ENCODE data around the gene BCL6. TPM values are rescaled to one million over a fixed set of nuclear protein-coding genes. Genes with fewer than 3 reads are reported as not detected.

The BCL6 gene
- total and polyA plus RNA-seq, 2 of the 8 experiments (the other 6 are each of a cell fraction or from before 2014, with no cell fraction given) = 5.7 to 10.4 TPM

DNA sequence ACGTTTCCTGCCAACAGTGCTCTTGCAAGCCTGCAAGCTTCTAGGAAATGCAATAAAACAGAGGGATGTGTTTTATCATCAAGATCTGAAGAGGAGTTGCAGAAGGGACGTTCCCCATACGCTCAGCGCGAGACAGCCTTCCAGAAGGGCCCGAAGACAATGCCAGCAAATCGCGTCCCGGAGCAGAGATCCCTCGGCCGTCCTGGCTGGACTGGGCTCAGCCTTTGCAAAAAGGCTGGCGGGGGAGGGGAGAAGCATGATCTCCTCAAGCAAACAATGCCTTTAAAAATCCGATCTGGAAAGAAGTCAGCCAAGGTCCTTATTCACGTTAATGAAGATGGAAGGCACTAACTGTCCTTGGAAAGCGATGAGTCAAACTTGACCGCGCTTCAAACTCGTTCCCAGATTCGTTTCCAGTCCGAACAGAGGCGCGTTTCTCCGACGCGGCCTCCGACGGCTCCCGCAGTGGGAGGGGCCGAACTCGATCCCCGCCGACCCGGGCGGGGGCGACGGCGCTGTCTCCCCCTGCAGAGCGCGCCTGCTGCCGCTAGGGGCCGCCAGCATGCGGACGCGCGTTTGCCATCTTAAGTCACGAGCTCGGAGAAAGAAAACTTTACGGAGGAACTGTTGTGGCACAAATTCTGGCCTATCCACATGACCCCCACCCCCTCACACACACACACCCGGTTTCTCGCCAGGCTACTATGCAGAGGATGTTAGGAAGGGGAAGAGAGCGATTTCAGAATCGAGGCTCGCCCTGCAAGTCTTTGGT is 5.5 kb downstream of the BCL6 start:
- Histone ChIP-seq H2AFZ (ENCODE audit: low read length) (peak overlapping the region; percentile 79), H3K79me2 (ENCODE audit: control insufficient read depth in 1 of 2, insufficient read depth in 2 of 2, low read length in 2 of 2) (peaks cover 0 to 12% of the 10 kb centered on the region in 2 experiments; a peak in 1 of 4 replicates), H3K9me3 (ENCODE audit: insufficient read depth in 2 of 2, low read depth in 1 of 2, low read length in 1 of 2) (no peaks in the 10 kb centered on the region), H4K91ac (replicated peaks; ENCODE audit: insufficient read length, low read length) (peak overlapping the region; percentile 40), H3K4me2 (ENCODE audit: insufficient read depth in 1 of 2, low read depth in 2 of 2, low read length in 2 of 2) (peak overlapping the region; percentile 90 to 94), H3K23ac (ENCODE audit: insufficient read length) (no peak overlapping the region), H3K27me3 (replicated peaks in 1 of 4; ENCODE audit: control insufficient read depth in 3 of 4, extremely low read depth in 1 of 4, insufficient read depth in 3 of 4, low read length in 3 of 4) (peaks cover 0 to 16% (median 7%) of the 10 kb centered on the region in 4 experiments; a peak in 3 of 7 replicates), H3K4ac (replicated peaks; ENCODE audit: insufficient read length, low read depth, low read length) (peak overlapping the region; percentile 45), H4K5ac (ENCODE audit: insufficient read length, low read depth, low read length) (peak overlapping the region; percentile 28), H2BK5ac (ENCODE audit: low read depth, low read length) (peak overlapping the region; percentile 19), H3K79me1 (ENCODE audit: low read depth, low read length) (no peaks in the 10 kb centered on the region), H2BK20ac (ENCODE audit: low read length) (peak overlapping the region; percentile 6), H3K14ac (ENCODE audit: insufficient read length) (no peak overlapping the region), H3K18ac (ENCODE audit: extremely low read depth, low read length) (peak overlapping the region; percentile 52), H3K36me3 (ENCODE audit: control insufficient read depth in 2 of 4, insufficient read depth in 4 of 4, low read length in 3 of 4) (no peaks in the 10 kb centered on the region), H2AK5ac (ENCODE audit: low read depth, low read length) (no peak overlapping the region), H2BK120ac (replicated peaks; ENCODE audit: low read depth, low read length) (peak overlapping the region; percentile 4), H3K4me1 (replicated peaks in 1 of 4; ENCODE audit: control insufficient read depth in 3 of 4, insufficient read depth in 4 of 4, low read length in 3 of 4) (peaks cover 0 to 19% (median 8%) of the 10 kb centered on the region in 4 experiments; a peak in 5 of 7 replicates), H2BK15ac (ENCODE audit: low read length) (0 out of 2 replicates have a peak overlapping the region, but pooled peaks have one; percentile 40), H3K56ac (replicated peaks; ENCODE audit: insufficient read length, low read depth, low read length) (peak overlapping the region; percentile 8), H3K9ac (replicated peaks in 1 of 4; ENCODE audit: extremely low read depth in 1 of 4, low read depth in 3 of 4, low read length in 3 of 4) (peak overlapping the region in 3 of 4 experiments; percentile 52 to 72 (median 65); a peak in 6 of 7 replicates), H4K8ac (ENCODE audit: extremely low read depth, insufficient read depth, low read length) (peak overlapping the region; percentile 83; the same call in 1 of the 2 replicates), H3K27ac (ENCODE audit: low read depth, low read length) (peak overlapping the region; percentile 59), H3K4me3 (ENCODE audit: extremely low read depth in 1 of 4, insufficient read depth in 2 of 4, low read depth in 3 of 4, low read length in 4 of 4) (peak overlapping the region; percentile 47 to 89 (median 83)), H2BK12ac (ENCODE audit: low read depth, low read length) (peak overlapping the region; percentile 70; the same call in 1 of the 2 replicates), H3K23me2 (ENCODE audit: low read depth, low read length) (peaks cover 33% of the 10 kb centered on the region), H4K20me1 (replicated peaks in 1 of 2; ENCODE audit: control insufficient read depth in 1 of 2, insufficient read depth in 2 of 2, low read length in 2 of 2) (no peaks in the 10 kb centered on the region)
- DNase-seq (ENCODE audit: low read depth in 1 of 2, low spot score in 2 of 2) (peak in 1 of 2 experiments; percentile 93), FAIRE-seq (no peak)
- ChIA-PET POLR2A (ENCODE audit: partially characterized antibody) (interaction anchor here (0.7 to 3.3 kb wide), 14 partner anchors 8 to 1216 kb away, joined by 3 to 15 read pairs (median 6); partner anchors contain the start of gene LPP), CTCF (ENCODE audit: partially characterized antibody) (interaction anchor here (0.6 to 6.4 kb wide), 141 partner anchors 9 to 1409 kb away, joined by 3 to 107 read pairs (median 4); partner anchors contain the start of gene LPP)
- 3% methylated on average over 40 of the region's 53 CpGs; no CpG with 5 or more reads in 1 of the 2 experiments for WGBS, 2 experiments (ENCODE audit: extremely low coverage in 1 of 2, insufficient coverage in 1 of 2, insufficient read length in 1 of 2, insufficient replicate concordance in 2 of 2, low coverage in 1 of 2, low lambda C conversion rate in 2 of 2, missing lambda C conversion rate in 1 of 2)
- TF ChIP-seq KDM4A (IDR thresholded peaks at IDR 0.05; ENCODE audit: low read depth, low read length, severe bottlenecking) (no peak), RFX5 (IDR thresholded peaks at IDR 0.05; ENCODE audit: borderline replicate concordance, low read depth, low read length) (no peak), TBP (IDR thresholded peaks at IDR 0.05; ENCODE audit: low read depth, low read length) (peak; percentile 43), POLR2AphosphoS5 (IDR thresholded peaks at IDR 0.05; ENCODE audit: low read depth, low read length) (peak; percentile 73), BACH1 (IDR thresholded peaks at IDR 0.05; ENCODE audit: low read length) (no peak)
- TF ChIP-seq, protein P1, sequence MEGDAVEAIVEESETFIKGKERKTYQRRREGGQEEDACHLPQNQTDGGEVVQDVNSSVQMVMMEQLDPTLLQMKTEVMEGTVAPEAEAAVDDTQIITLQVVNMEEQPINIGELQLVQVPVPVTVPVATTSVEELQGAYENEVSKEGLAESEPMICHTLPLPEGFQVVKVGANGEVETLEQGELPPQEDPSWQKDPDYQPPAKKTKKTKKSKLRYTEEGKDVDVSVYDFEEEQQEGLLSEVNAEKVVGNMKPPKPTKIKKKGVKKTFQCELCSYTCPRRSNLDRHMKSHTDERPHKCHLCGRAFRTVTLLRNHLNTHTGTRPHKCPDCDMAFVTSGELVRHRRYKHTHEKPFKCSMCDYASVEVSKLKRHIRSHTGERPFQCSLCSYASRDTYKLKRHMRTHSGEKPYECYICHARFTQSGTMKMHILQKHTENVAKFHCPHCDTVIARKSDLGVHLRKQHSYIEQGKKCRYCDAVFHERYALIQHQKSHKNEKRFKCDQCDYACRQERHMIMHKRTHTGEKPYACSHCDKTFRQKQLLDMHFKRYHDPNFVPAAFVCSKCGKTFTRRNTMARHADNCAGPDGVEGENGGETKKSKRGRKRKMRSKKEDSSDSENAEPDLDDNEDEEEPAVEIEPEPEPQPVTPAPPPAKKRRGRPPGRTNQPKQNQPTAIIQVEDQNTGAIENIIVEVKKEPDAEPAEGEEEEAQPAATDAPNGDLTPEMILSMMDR (IDR thresholded peaks at IDR 0.05; ENCODE audit: control extremely low read depth in 1 of 3, insufficient read depth in 1 of 3, low read depth in 1 of 3, low read length in 3 of 3) = peak; percentile 93 to 94 (median 94)
- TF ChIP-seq, protein P2, sequence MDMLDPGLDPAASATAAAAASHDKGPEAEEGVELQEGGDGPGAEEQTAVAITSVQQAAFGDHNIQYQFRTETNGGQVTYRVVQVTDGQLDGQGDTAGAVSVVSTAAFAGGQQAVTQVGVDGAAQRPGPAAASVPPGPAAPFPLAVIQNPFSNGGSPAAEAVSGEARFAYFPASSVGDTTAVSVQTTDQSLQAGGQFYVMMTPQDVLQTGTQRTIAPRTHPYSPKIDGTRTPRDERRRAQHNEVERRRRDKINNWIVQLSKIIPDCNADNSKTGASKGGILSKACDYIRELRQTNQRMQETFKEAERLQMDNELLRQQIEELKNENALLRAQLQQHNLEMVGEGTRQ (IDR thresholded peaks at IDR 0.05; ENCODE audit: low read length) = 0 out of 2 replicates have a peak, but pooled peaks have one; percentile 5
